ENCODE results near the gene ARMCX4.
"Not testable (repeated sequence)": the region's sequence is repeated elsewhere in the genome, so short reads cannot be mapped to it uniquely, and the experiment has no call there.

ARMCX4 gene

GRCh38 chrX:101502929-101503328, 17.7 kb downstream of the ARMCX4 start:
- H3K36me3 ChIP-seq (ENCODE audit: insufficient read depth, low read length); H3K9ac ChIP-seq (ENCODE audit: low read depth, low read length); H3K4me1 ChIP-seq (ENCODE audit: insufficient read depth, low read length); H3K9me3 ChIP-seq (ENCODE audit: control insufficient read depth, insufficient read depth, low read length): not testable (repeated sequence)

GRCh38 chrX:101507372-101507771, 22.1 kb downstream of the ARMCX4 start:
- Histone ChIP-seq H3K4me1 (ENCODE audit: insufficient read depth, low read length) (no peaks in the 10 kb centered on the region), H3K9me3 (ENCODE audit: control insufficient read depth, insufficient read depth, low read length) (no peaks in the 10 kb centered on the region), H3K9ac (ENCODE audit: low read depth, low read length) (no peak overlapping the region), H3K36me3 (ENCODE audit: insufficient read depth, low read length) (no peaks in the 10 kb centered on the region)

- Histone ChIP-seq H3K9ac (ENCODE audit: low read depth, low read length) (no peak overlapping the region), H3K4me1 (ENCODE audit: insufficient read depth, low read length) (no peaks in the 10 kb centered on the region), H3K36me3 (ENCODE audit: insufficient read depth, low read length) (no peaks in the 10 kb centered on the region), H3K9me3 (ENCODE audit: control insufficient read depth, insufficient read depth, low read length) (no peaks in the 10 kb centered on the region)
These were observed 22.7 kb downstream of the ARMCX4 start for GRCh38 chrX:101507986-101508385.

- Histone ChIP-seq H3K9me3 (ENCODE audit: control insufficient read depth, insufficient read depth, low read length) (no peaks in the 10 kb centered on the region), H3K9ac (ENCODE audit: low read depth, low read length) (no peak overlapping the region), H3K4me1 (ENCODE audit: insufficient read depth, low read length) (no peaks in the 10 kb centered on the region), H3K36me3 (ENCODE audit: insufficient read depth, low read length) (no peaks in the 10 kb centered on the region)
These were observed 45.7 kb downstream of the ARMCX4 start for GRCh38 chrX:101530944-101531343.

All from ES-I3 (cell line).